Nephron progenitor cell (in vitro differentiated cells): ENCODE data around the gene RPL39L.

Experiments
- DNase-seq: peaks from one replicate; pipeline ENCODE4 v3.0.0; 2021
- H3K27ac Mint-ChIP-seq: 2 replicates; pipeline ENCODE4 v1.8.0; 2021; ENCODE audit warnings: mild to moderate bottlenecking, moderate library complexity, mixed read lengths
- H3K27me3 Mint-ChIP-seq: 2 replicates; pipeline ENCODE4 v1.8.0; 2021; ENCODE audit warnings: mild to moderate bottlenecking, low read depth, mixed read lengths; ENCODE audit not compliant: poor library complexity
- H3K36me3 Mint-ChIP-seq: 2 replicates; pipeline ENCODE4 v1.8.0; 2021; ENCODE audit warnings: low read depth, mixed read lengths
- H3K4me1 Mint-ChIP-seq: 2 replicates; pipeline ENCODE4 v1.8.0; 2021; ENCODE audit warnings: mixed read lengths
- H3K4me3 Mint-ChIP-seq: 2 replicates; pipeline ENCODE4 v1.8.0; 2021; ENCODE audit warnings: mild to moderate bottlenecking, moderate library complexity, mixed read lengths
- H3K9me3 Mint-ChIP-seq: 2 replicates; pipeline ENCODE4 v1.8.0; 2021; ENCODE audit warnings: mild to moderate bottlenecking, moderate library complexity, mixed read lengths
- TF ChIP-seq, protein P1 (sequence below): fragments of 200-600 bp; sonication (generic); IDR thresholded peaks from 2 replicates; pipeline ENCODE4 v1.5.0; 2021; ENCODE audit warnings: antibody characterized with exemption

RPL39L gene

DNA sequence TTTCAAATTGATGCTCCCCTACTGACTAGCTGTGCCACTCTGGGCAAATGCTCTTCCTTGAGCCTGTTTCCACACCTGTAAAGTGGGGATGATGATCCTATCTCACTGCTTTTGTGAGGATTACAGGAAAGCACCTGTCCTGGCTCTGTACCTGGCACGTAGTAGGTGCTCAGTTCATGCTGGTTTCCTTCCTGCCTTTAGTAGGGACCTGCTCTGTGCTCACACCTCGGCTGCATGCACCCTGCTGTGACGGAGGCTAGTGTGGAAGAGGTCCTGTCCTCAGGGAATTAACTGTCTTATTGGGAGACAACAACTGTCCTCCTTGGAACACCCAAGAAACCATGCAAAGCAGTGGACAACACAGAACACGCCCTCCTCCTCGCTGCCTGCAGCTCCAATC is 61.8 kb downstream of the RPL39L start:
- Mint-ChIP-seq H3K27me3 (peaks cover 4% of the 10 kb centered on the region), H3K9me3 (no peaks in the 10 kb centered on the region), H3K4me1 (no peaks in the 10 kb centered on the region), H3K4me3 (no peak overlapping the region), H3K36me3 (peaks cover 66% of the 10 kb centered on the region), H3K27ac (no peak overlapping the region)
- TF ChIP-seq, protein P1, sequence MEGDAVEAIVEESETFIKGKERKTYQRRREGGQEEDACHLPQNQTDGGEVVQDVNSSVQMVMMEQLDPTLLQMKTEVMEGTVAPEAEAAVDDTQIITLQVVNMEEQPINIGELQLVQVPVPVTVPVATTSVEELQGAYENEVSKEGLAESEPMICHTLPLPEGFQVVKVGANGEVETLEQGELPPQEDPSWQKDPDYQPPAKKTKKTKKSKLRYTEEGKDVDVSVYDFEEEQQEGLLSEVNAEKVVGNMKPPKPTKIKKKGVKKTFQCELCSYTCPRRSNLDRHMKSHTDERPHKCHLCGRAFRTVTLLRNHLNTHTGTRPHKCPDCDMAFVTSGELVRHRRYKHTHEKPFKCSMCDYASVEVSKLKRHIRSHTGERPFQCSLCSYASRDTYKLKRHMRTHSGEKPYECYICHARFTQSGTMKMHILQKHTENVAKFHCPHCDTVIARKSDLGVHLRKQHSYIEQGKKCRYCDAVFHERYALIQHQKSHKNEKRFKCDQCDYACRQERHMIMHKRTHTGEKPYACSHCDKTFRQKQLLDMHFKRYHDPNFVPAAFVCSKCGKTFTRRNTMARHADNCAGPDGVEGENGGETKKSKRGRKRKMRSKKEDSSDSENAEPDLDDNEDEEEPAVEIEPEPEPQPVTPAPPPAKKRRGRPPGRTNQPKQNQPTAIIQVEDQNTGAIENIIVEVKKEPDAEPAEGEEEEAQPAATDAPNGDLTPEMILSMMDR: no peak
- DNase-seq: no peak

DNA sequence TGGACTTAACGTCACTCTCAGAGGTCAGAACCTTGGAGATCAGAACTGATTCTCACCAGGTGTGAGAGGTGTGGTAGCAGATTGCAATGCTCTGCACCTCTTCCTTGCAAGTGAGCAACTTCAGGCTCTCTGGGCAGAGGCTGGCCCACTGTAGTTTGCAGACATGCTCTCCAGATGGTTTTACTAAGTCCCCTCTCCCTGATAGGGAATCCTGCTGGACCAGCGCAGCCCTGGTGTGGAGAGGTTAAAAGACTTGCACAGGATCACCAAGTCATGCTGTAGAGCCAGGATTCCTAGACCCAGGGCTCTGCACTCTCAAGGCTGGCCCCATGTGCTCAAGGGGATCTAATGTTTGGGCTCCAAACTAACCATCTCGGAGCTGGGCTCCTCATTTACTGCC is 62.2 kb downstream of the RPL39L start:
- Mint-ChIP-seq H3K27ac (peak overlapping the region; percentile 38), H3K4me3 (no peak overlapping the region), H3K27me3 (peaks cover 4% of the 10 kb centered on the region), H3K9me3 (no peaks in the 10 kb centered on the region), H3K4me1 (no peaks in the 10 kb centered on the region), H3K36me3 (peaks cover 61% of the 10 kb centered on the region)
- TF ChIP-seq, protein P1: no peak
- DNase-seq: no peak

DNA sequence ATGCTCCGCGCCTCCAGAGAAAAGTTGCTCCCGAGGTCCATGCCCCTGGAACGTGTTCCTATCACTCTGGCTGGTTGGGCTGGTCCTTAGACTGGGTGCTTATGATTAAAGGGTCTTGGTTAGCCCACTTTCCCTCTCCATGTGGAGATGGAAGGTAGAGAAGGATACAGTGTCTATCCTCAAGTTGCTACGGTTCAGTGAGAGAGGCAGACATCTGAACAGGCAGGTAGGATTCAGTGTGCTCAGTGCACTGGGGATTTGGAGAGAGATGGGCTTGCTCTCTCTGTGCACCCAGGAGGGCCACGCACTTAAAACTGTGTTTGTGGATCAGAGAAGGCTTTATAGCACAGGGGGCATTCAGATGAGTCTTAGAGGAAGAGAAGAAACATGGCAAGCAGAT is 63.0 kb downstream of the RPL39L start:
- Mint-ChIP-seq H3K4me1 (no peaks in the 10 kb centered on the region), H3K4me3 (no peak overlapping the region), H3K36me3 (peaks cover 62% of the 10 kb centered on the region), H3K27me3 (peaks cover 4% of the 10 kb centered on the region), H3K27ac (peak overlapping the region; percentile 90), H3K9me3 (no peaks in the 10 kb centered on the region)
- no peak for DNase-seq
- TF ChIP-seq, protein P1: no peak

DNA sequence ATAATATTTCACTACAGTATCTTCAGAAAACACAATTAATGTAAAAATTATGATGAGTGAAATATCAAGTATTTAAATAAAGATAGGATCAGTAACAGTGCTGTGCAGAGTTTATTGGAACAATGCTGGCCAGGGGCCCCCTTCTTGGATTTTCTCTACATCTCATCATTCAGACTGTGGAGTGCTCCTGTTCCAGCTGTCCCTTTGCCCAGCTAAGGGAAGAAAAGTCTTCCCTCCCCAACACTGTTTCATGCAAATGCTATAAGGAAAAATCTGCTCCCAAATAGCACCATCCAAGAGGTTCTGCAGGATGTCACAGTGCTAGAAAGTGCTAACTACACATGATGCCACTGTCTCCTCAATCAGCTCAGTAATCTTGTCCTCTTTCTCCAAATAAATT is 64.5 kb downstream of the RPL39L start:
- H3K9me3 Mint-ChIP-seq: peaks cover under 1% of the 10 kb centered on the region
- peaks cover 76% of the 10 kb centered on the region for H3K36me3 Mint-ChIP-seq
- H3K27ac Mint-ChIP-seq: peak overlapping the region; percentile 57
- H3K4me3 Mint-ChIP-seq: no peak overlapping the region
- TF ChIP-seq, protein P1: no peak
- H3K27me3 Mint-ChIP-seq: no peaks in the 10 kb centered on the region
- no peak for DNase-seq
- H3K4me1 Mint-ChIP-seq: no peaks in the 10 kb centered on the region

DNA sequence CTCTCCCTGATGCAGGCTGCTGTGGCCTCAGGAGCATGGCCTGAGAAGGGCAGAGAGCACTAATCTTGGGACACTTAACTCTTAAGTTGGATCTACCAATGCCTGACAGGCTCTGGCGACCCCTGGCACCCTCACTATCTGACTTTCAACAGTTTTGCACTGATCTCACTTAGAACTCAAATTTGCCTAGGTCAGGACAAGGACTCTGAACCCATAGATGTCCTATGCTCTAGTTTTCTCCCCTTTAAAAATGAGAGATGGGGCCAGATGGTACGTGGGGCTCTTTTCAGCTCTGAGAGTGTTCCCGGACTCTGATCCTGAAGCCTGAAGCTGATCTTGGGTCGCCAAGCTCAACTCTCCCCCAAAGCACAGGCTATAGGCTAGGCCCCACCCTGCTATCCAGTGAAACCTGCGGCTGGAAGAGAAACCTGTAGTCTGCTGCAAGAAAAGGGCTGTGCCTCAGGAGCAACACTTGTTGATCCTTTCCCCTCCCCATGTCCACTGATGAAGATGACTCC is 65.7 kb downstream of the RPL39L start:
- Mint-ChIP-seq H3K27ac (no peak overlapping the region), H3K9me3 (peaks cover 8% of the 10 kb centered on the region), H3K4me3 (no peak overlapping the region), H3K36me3 (peaks cover 78% of the 10 kb centered on the region), H3K4me1 (no peaks in the 10 kb centered on the region), H3K27me3 (no peaks in the 10 kb centered on the region)
- TF ChIP-seq, protein P1: no peak
- DNase-seq: no peak

DNA sequence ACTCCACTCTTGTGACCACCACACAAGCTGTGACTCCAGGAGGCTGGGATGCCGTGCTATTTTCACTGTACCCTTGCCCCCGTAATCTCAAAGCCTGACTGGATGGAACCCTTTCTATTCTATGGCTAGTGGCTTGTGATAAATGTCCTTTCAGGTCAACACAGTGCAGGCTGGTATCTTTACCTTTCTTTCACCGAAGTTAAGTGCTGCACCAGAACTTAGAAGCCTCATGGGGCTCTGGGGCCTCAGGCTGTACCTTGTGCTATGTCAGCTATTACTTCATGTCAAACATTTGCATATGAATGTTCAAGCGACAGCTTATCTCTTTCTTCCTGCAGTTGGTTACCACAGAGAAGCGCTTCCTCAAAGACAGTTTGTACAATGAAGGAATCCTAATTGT is 66.8 kb downstream of the RPL39L start:
- no peak overlapping the region for H3K27ac Mint-ChIP-seq
- no peak for DNase-seq
- H3K4me1 Mint-ChIP-seq: no peaks in the 10 kb centered on the region
- no peaks in the 10 kb centered on the region for H3K27me3 Mint-ChIP-seq
- H3K4me3 Mint-ChIP-seq: no peak overlapping the region
- TF ChIP-seq, protein P1: no peak
- H3K9me3 Mint-ChIP-seq: peaks cover 8% of the 10 kb centered on the region
- H3K36me3 Mint-ChIP-seq: peaks cover 78% of the 10 kb centered on the region
